ENCODE measurements around the gene FASLG.
"Not testable (repeated sequence)": the region's sequence is repeated elsewhere in the genome, so short reads cannot be mapped to it uniquely, and the experiment has no call there.

FASLG gene

DNA sequence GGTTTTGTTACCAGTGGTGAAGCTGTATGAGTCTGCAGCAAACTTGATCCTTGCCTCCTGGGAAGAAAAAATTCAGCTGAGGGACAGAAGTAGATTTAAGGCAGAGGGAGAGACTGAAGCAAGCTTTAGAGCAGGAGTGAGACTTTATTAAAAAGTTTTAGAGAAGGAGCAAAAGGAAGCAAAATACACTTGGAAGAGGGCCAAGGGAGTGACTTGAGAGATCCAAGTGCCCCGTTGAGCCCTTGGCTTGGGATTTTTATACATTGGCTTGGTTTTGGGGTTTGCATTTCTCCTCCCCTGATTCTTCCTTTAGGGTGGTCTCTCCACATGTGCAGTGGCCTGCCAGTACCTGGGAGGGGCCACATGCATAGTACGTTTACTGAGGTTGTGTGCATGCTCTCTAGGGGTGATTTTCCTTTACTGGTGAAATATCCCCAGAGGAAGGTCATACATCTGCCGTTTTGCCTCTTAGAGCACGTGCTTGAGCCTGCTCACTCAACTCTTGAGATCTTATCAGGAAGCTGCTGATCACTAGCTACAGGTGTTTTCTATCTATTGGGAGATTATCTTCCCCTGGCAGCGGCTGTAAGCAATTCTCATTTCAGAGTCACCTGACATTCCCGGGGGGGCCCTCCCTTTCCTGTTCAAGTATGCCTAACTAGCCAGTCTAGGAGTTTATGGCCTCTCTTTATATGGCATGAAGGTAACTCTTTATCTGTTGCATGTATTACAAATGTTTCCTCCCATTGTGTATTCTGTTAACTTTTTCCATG, 20.3 kb downstream of the FASLG start:
- H3K4me3 ChIP-seq (ENCODE audit: low read depth, low read length), result no peak overlapping the region

- H3K4me3 ChIP-seq (ENCODE audit: low read depth, low read length), result no peak overlapping the region
Measured at GRCh38 chr1:172680244-172680643, 21.3 kb downstream of the FASLG start.

GRCh38 chr1:172680733-172681275, 21.9 kb downstream of the FASLG start:
- H3K4me3 ChIP-seq (ENCODE audit: low read depth, low read length), result no peak overlapping the region

DNA sequence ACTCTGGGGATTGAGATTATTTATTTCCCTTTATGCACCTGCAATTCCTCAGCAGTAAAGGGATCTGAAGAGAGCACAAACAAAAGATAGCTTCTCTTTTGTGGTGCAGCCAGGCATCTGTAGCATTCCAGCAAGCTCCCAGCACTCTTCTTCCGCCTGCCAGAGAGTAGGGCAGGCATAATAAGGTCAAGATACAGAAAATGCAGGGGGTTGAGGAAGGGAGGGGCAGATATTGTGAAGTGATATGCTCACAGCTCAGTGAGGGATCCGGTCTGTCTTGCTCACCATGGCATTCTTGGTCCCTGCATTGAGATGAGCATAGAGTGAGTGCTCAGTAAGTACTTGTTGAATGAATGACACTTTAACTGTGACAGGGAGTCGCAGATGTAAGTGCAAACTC, 23.9 kb downstream of the FASLG start:
- H3K4me3 ChIP-seq (ENCODE audit: low read depth, low read length), result no peak overlapping the region

DNA sequence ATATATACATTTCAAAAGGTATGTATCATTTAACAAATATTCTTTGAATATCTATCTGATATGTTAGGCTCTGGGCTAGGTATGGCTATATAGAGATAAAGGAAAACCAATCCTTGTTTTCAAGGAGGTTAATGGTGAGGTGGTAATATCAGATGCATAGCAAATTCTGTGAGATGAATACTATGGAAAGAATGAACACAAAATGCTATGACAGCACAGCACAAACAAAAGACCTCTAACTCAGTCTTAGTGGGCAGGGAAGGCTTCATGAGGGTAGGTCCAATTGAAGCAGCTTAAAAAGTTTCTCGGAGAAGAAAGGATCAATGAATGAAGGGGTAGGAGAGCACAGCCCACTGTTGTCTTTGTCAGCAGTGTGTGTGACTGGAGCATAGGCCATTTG, 27.2 kb downstream of the FASLG start:
- H3K4me3 ChIP-seq (ENCODE audit: low read depth, low read length), result no peak overlapping the region

DNA sequence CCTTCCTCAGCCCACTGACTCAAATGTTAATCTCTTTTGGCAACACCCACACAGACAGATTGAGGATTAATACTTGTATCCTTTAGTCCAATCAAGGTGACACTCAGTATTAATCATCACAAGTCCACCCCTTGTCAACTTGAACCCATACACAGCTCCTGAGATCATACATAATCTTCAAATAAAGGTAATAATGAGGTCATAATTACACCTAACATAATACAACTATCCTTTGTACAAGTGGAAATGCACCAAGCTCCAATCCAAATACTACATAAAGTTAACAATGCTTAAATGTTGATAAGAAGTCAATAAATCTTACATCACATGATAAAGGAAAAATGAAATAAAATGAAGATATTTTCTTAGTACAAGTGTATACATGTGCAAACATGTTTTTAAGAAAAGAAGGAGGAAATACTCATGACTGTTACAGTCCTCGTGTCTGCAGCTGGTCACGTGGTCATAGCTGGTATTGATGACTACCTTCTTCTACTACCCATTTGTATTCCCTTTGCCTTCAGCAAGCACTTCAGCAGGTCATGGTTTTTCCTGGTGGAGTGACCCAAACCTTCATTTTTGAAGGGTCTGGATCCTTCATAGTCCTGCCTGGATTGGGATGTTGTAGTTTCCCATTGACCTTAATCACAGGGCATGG, 29.7 kb downstream of the FASLG start:
- H3K4me3 ChIP-seq (ENCODE audit: low read depth, low read length), result not testable (repeated sequence)

DNA sequence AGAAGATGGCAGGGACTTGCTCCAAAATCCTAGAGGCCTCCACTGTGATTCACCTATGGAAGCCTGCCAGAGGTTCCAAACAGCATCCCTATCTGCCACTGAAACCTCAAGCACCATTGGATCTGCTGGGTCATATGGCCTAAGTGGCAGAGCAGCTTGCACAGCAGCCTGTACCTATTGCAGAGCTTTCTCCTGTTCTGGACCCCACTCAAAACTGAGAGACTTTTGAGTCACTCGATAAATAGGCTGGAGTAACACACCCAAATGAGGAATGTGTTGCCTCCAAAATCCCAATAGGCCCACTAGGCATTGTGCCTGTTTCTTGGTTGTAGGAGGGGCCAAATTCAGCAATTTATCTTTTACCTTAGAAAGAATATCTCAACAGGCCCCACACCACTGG, 32.0 kb downstream of the FASLG start:
- not testable (repeated sequence) for H3K4me3 ChIP-seq (ENCODE audit: low read depth, low read length)

- no peak overlapping the region for H3K4me3 ChIP-seq (ENCODE audit: low read depth, low read length)
Measured at GRCh38 chr1:172697534-172698002, 38.7 kb downstream of the FASLG start.

DNA sequence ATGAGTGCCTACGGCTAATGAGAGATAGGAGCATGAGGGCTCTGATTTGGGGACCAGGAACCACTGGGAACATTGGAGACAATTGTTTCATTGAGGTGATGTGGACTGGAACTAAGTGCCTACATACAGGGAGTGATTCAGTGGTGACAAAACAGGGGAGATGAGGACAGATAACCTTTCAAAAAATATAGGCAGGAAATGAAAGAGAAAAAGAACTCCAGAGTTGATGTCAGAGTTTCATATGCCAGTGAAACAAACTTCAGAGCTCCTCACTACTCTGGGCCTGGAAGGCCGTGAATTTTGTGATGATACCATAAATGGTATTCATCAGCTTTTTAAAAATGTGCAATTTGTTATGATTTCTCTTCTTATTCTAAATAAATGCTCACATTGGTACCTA, 39.3 kb downstream of the FASLG start:
- H3K4me3 ChIP-seq (ENCODE audit: low read depth, low read length), result no peak overlapping the region

GRCh38 chr1:172699111-172699510, 40.2 kb downstream of the FASLG start:
- no peak overlapping the region for H3K4me3 ChIP-seq (ENCODE audit: low read depth, low read length)

DNA sequence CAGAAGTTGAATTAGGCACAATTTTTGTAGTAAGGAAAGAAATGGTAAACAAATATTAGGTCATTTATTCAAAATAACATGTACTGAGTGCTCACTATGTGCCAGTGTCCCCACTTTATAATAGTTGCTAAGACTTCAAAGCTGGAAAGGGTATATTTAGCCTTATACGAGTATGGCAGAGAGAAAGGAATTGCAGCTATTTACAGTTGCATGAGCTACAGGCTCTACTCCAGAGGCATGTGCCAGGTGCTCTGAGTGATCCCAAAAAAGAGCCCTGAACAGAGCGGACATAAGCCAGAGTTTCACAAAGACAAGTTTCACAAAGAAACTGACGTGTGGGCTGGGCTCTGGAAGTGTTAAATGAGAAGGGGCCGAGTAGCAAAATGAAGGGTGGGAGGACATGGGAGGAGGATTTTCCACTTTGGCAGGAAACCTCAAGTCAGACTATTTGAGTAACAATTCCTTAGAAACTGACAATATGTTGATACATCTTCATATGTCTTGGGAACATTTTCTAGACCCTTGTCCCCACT, 40.9 kb downstream of the FASLG start:
- no peak overlapping the region for H3K4me3 ChIP-seq (ENCODE audit: low read depth, low read length)

GRCh38 chr1:172700556-172700955, 41.7 kb downstream of the FASLG start:
- H3K4me3 ChIP-seq (ENCODE audit: low read depth, low read length), result no peak overlapping the region

DNA sequence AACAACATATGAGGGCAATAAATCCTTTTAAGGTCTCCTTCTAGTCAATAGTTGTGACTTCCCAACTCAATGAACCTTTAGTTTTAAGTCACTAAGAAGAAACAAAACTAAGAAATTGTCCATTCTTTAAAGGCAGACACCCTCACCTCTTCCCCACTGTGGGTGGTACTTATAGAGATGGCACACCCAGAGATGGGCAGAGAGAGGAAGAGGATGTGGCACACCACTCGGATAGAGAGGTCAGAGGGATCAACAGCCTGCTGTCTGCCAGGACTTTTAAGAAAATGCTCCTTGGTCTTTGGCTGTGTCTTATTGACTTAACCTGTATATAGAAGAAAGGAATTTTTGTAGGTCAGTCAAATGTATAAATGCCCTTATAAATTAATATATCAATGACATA, 45.1 kb downstream of the FASLG start:
- no peak overlapping the region for H3K4me3 ChIP-seq (ENCODE audit: low read depth, low read length)

- H3K4me3 ChIP-seq (ENCODE audit: low read depth, low read length), result no peak overlapping the region
Measured at GRCh38 chr1:172704420-172705210, 45.7 kb downstream of the FASLG start.

DNA sequence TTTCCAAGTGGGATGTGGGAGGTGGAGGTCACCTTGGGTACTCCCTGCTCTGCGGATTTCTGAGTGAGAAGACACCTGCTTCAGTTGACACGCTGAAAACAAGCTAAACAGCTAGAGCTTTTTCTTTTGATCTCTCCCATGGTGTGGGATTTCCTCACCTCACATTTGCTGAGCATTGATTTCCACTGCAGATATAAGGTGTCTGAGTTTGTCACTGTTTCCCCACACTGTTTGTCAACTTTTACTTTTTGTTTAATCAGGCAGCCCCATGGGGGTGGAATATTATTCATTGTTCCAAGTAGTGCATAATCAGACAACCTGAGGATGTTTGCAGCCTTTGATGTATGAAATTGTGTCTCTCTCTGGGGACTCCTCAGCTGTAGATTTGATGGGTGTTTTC, 49.5 kb downstream of the FASLG start:
- H3K4me3 ChIP-seq (ENCODE audit: low read depth, low read length), result no peak overlapping the region

GRCh38 chr1:172711558-172711957, 52.7 kb downstream of the FASLG start:
- H3K4me3 ChIP-seq (ENCODE audit: low read depth, low read length), result no peak overlapping the region

GRCh38 chr1:172713466-172713865, 54.6 kb downstream of the FASLG start:
- no peak overlapping the region for H3K4me3 ChIP-seq (ENCODE audit: low read depth, low read length)

All from iPS-11a (cell line).